ENCODE data around the gene NTHL1. TPM values are rescaled to one million over a fixed set of nuclear protein-coding genes. Genes with fewer than 3 reads are reported as not detected.

NTHL1 gene
- total and polyA plus RNA-seq, 2 of the 13 experiments (the other 11 are each of a cell fraction or from before 2014, with no cell fraction given): 47.5 to 64.9 TPM

GRCh38 chr16:1990351-1991134, 57.1 kb downstream of the NTHL1 start (continued):
- TF ChIP-seq ZNF318 (CRISPR knock-in tag; IDR thresholded peaks at IDR 0.05) (no peak), ZNF713 (CRISPR knock-in tag; IDR thresholded peaks at IDR 0.05) (no peak), ZNF841 (CRISPR knock-in tag; IDR thresholded peaks at IDR 0.05; ENCODE audit: borderline replicate concordance) (no peak), ZNF142 (CRISPR knock-in tag; IDR thresholded peaks at IDR 0.05) (no peak), SOX6 (IDR thresholded peaks at IDR 0.05) (no peak), SOX6 (CRISPR knock-in tag; IDR thresholded peaks at IDR 0.05) (no peak; the same call in 1 of the 2 replicates), ZXDC (CRISPR knock-in tag; IDR thresholded peaks at IDR 0.05) (no peak), SMARCE1 (IDR thresholded peaks at IDR 0.05; ENCODE audit: borderline replicate concordance) (no peak), TRAFD1 (CRISPR knock-in tag; IDR thresholded peaks at IDR 0.05; ENCODE audit: borderline replicate concordance) (no peak)
